Body of pancreas (tissue), 4 donors: ENCODE results near the gene RARA. TPM values are rescaled to one million over a fixed set of nuclear protein-coding genes. Genes with fewer than 3 reads are reported as not detected.

Source experiments
- ATAC-seq: fragments of 150-250 bp; one replicate; pipeline ENCODE4 v1.9.1; 2016
- DNase-seq, 4 donors: peaks; one replicate each; pipeline ENCODE4 v3.0.0-alpha.2; 2019
- H3K27ac ChIP-seq, 4 donors: fragments of 200-600 bp; sonication (generic); 1 replicate in 3 of 4; 2 replicates in 1 of 4; pipeline versions ENCODE4 v1.5.1 to v1.6.1; 2016 to 2019; ENCODE audit warnings: mild to moderate bottlenecking in 1 of 4, mixed read lengths in 1 of 4, moderate library complexity in 1 of 4
- H3K27me3 ChIP-seq, 2 donors: fragments of 200-600 bp; sonication (generic); one replicate each; pipeline ENCODE4 v1.6.0; 2016; ENCODE audit warnings: mild to moderate bottlenecking in 1 of 2
- H3K36me3 ChIP-seq, 2 donors: fragments of 200-600 bp; sonication (generic); replicated peaks in 1 of 2; 2 replicates each; pipeline ENCODE4 v1.5.1; 2016; ENCODE audit warnings: low read depth in 2 of 2; ENCODE audit not compliant: insufficient read depth in 1 of 2
- H3K4me1 ChIP-seq: fragments of 200-600 bp; sonication (generic); one replicate; pipeline ENCODE4 v1.6.0; 2016
- H3K4me3 ChIP-seq, 2 donors: fragments of 200-600 bp; sonication (generic); 1 replicate in 1 of 2; 2 replicates in 1 of 2; pipeline ENCODE4 v1.5.1; 2016 to 2019
- H3K9me3 ChIP-seq, 3 donors: fragments of 200-600 bp; sonication (generic); 1 replicate in 2 of 3; 2 replicates in 1 of 3; pipeline ENCODE4 v1.5.1; 2016
- CTCF ChIP-seq, 7 experiments: fragments of 450-650 bp in 4 of 7; fragments of 200-600 bp in 3 of 7; sonication (generic) in 3 of 7; IDR thresholded peaks; one replicate each; pipeline ENCODE4 v1.5.1; 2016 to 2019; ENCODE audit warnings: antibody characterized with exemption in 7 of 7
- POLR2A ChIP-seq, 3 donors: fragments of 450-650 bp; IDR thresholded peaks; one replicate each; pipeline ENCODE4 v1.6.1; 2016; ENCODE audit warnings: antibody characterized with exemption in 3 of 3, mild to moderate bottlenecking in 2 of 3
- WGBS, 2 donors: methylation state at CpG; one replicate each; pipeline ENCODE4 v1.1.5; 2017; 5-methylcytosine and 5-hydroxymethylcytosine counted together
- intact Hi-C: fragments of 100-400 bp; cut with DNase I; formaldehyde crosslinking; loops from one replicate; pipeline ENCODE4 v1.15.1; 2023
- total RNA-seq, 2 donors: library from RNA; depleted of rRNA; stranded (reverse); fragments of >200 nt; gene quantifications; one replicate each; pipeline ENCODE4 v1.1.0, GENCODE V29; 2016

The RARA gene
- total RNA-seq, 2 donors from 2014 or later, result 11.4 to 13.8 TPM

GRCh38 chr17:40327244-40327729, 18.3 kb downstream of the RARA start:
- Histone ChIP-seq H3K9me3 (no peaks in the 10 kb centered on the region), H3K27ac (peak overlapping the region in 3 of 4 donors; percentile 4 to 54 (median 41)), H3K27me3 (no peaks in the 10 kb centered on the region), H3K4me1 (peaks cover 86% of the 10 kb centered on the region), H3K36me3 (no peaks in the 10 kb centered on the region), H3K4me3 (no peak overlapping the region)
- intact Hi-C loops, result no loop called here
- 77 to 100% methylated on average over 1 to 4 of the region's 4 CpGs for WGBS, 2 donors
- TF ChIP-seq POLR2A (IDR thresholded peaks at IDR 0.05), result no peak
- no peak for TF ChIP-seq CTCF (IDR thresholded peaks at IDR 0.05)
- ATAC-seq (no peak), DNase-seq (no peak)

GRCh38 chr17:40327735-40328385, 18.9 kb downstream of the RARA start:
- H3K9me3 ChIP-seq, result no peaks in the 10 kb centered on the region
- no peak overlapping the region for H3K4me3 ChIP-seq
- intact Hi-C loops, result no loop called here
- H3K27me3 ChIP-seq, result no peaks in the 10 kb centered on the region
- no peak for TF ChIP-seq CTCF (IDR thresholded peaks at IDR 0.05)
- TF ChIP-seq POLR2A (IDR thresholded peaks at IDR 0.05), result no peak
- ATAC-seq, result no peak
- no peaks in the 10 kb centered on the region for H3K36me3 ChIP-seq
- peak in 1 of 4 donors; percentile 23 for DNase-seq
- WGBS, 2 donors, result 27 to 31% methylated on average over 3 of the region's 3 CpGs
- H3K27ac ChIP-seq, result peak overlapping the region in 3 of 4 donors; percentile 4 to 54 (median 41)
- H3K4me1 ChIP-seq, result peaks cover 86% of the 10 kb centered on the region

- no peak for ATAC-seq
- no peak for DNase-seq
- Histone ChIP-seq H3K36me3 (no peaks in the 10 kb centered on the region), H3K4me3 (no peak overlapping the region), H3K27ac (peak overlapping the region in 1 of 4 donors; percentile 41), H3K9me3 (no peaks in the 10 kb centered on the region), H3K27me3 (no peaks in the 10 kb centered on the region), H3K4me1 (peaks cover 86% of the 10 kb centered on the region)
- no peak for TF ChIP-seq CTCF (IDR thresholded peaks at IDR 0.05)
- TF ChIP-seq POLR2A (IDR thresholded peaks at IDR 0.05), result no peak
- intact Hi-C loops, result no loop called here
- 81 to 87% methylated on average over 2 of the region's 2 CpGs for WGBS, 2 donors
Measured at GRCh38 chr17:40328386-40328766, 19.4 kb downstream of the RARA start.

GRCh38 chr17:40329839-40330794, 21.1 kb downstream of the RARA start:
- ATAC-seq (peak; percentile 15), DNase-seq (peak; percentile 75 to 89 (median 83))
- peak overlapping the region; percentile 80 to 91 (median 88) for H3K27ac ChIP-seq
- H3K9me3 ChIP-seq, result no peaks in the 10 kb centered on the region
- no peaks in the 10 kb centered on the region for H3K36me3 ChIP-seq
- no peaks in the 10 kb centered on the region for H3K27me3 ChIP-seq
- peaks cover 89% of the 10 kb centered on the region for H3K4me1 ChIP-seq
- 25 to 39% methylated on average over 7 to 11 of the region's 11 CpGs for WGBS, 2 donors
- intact Hi-C loops, result no loop called here
- H3K4me3 ChIP-seq, result no peak overlapping the region
- TF ChIP-seq CTCF (IDR thresholded peaks at IDR 0.05), result no peak
- TF ChIP-seq POLR2A (IDR thresholded peaks at IDR 0.05), result no peak
